Pancreas (tissue), 10 donors: ENCODE results near the gene EHD2. TPM values are rescaled to one million over a fixed set of nuclear protein-coding genes. Genes with fewer than 3 reads are reported as not detected.
"Not testable (repeated sequence)": the region's sequence is repeated elsewhere in the genome, so short reads cannot be mapped to it uniquely, and the experiment has no call there.

Experiments used
- ATAC-seq, 4 donors: fragments of 200-7000 bp; cut with Tn5 transposase; one replicate each; pipeline versions ENCODE4 v1.8.0 to v1.9.1; 2020; ENCODE audit warnings: mild to moderate bottlenecking in 4 of 4, moderate library complexity in 4 of 4
- DNase-seq, 6 donors: peaks; one replicate each; pipeline ENCODE4 v3.0.0-alpha.2; 2020
- FAIRE-seq: peaks from 2 replicates; lab custom pipeline; 2012; peaks lifted over from hg19 to GRCh38; lab: Jason Lieb, UNC
- H3K27ac ChIP-seq, 4 donors: fragments of 200-600 bp; sonication (generic); 1 replicate in 3 of 4; 2 replicates in 1 of 4; pipeline versions ENCODE4 v1.5.0 to v1.8.0; 2020
- H3K27me3 ChIP-seq, 4 donors: fragments of 200-600 bp; one replicate each; pipeline ENCODE4 v1.8.0; 2021
- H3K36me3 ChIP-seq, 3 donors: fragments of 200-600 bp; sonication (generic) in 1 of 3; one replicate each; pipeline versions ENCODE4 v1.5.0 to v1.8.0; 2020 to 2021
- H3K4me1 ChIP-seq, 3 donors: fragments of 200-600 bp; one replicate each; pipeline ENCODE4 v1.8.0; 2021
- H3K4me3 ChIP-seq, 4 donors: fragments of 200-600 bp; sonication (generic) in 2 of 4; one replicate each; pipeline versions ENCODE4 v1.5.0 to v1.8.0; 2020 to 2021
- H3K9me3 ChIP-seq, 4 donors: fragments of 200-600 bp; one replicate each; pipeline ENCODE4 v1.8.0; 2021
- WGBS, 2 donors: extraction: QIAGEN DNeasy Blood & Tissue Kit; methylation state at CpG; one replicate each; pipeline ENCODE4 v1.1.7; 2013; 5-methylcytosine and 5-hydroxymethylcytosine counted together
- intact Hi-C, 3 donors: fragments of 100-400 bp; cut with DNase I; formaldehyde crosslinking; loops; one replicate each; pipeline versions ENCODE4 v1.11.1 to v1.14.2; 2022
- polyA plus RNA-seq, 2 donors: library from polyadenylated mRNA; stranded (reverse); fragments of 200-250 nt; gene quantifications; one replicate each; pipeline ENCODE4 v1.2.3, GENCODE V29; 2013
- total RNA-seq, 6 donors: library from RNA; stranded (reverse); fragmentation: NEBNext Ultra II Directional in 4 of 6; extraction: Animal tissue kit (Norgen Biotek cat#: 25700) in 4 of 6; gene quantifications; one replicate each; pipeline versions ENCODE4 v1.2.1 to v1.2.4, GENCODE V29; 2021 to 2023
- TF ChIP-seq, protein P1 (sequence below), 4 donors: fragments of 200-600 bp; sonication (generic) in 3 of 4; IDR thresholded peaks; one replicate each; pipeline versions ENCODE4 v1.5.0 to v1.8.0; 2021; ENCODE audit warnings: antibody characterized with exemption in 4 of 4
- donor health status: healthy with polysubstance abuse.
- donor health status: DM: no; HTN: no; CAD: no; lungs with moderate emphysema.
- donor health status: DM: no; HTN: no; CAD: no.
- donor health status: control.
- donor health status: control.
- donor health status: Bipolar disorder and iron deficiency.
- donor health status: DM: yes; HTN: yes; CAD: no.
- donor health status: DM: no; HTN: no; CAD: no.
- donor health status: DM: no; HTN: no; CAD: no.
- donor health status: DM: yes; HTN: yes; CAD: no.

The EHD2 gene
- total and polyA plus RNA-seq, 8 donors: 13.4 to 28.3 (median 19.6) TPM

DNA sequence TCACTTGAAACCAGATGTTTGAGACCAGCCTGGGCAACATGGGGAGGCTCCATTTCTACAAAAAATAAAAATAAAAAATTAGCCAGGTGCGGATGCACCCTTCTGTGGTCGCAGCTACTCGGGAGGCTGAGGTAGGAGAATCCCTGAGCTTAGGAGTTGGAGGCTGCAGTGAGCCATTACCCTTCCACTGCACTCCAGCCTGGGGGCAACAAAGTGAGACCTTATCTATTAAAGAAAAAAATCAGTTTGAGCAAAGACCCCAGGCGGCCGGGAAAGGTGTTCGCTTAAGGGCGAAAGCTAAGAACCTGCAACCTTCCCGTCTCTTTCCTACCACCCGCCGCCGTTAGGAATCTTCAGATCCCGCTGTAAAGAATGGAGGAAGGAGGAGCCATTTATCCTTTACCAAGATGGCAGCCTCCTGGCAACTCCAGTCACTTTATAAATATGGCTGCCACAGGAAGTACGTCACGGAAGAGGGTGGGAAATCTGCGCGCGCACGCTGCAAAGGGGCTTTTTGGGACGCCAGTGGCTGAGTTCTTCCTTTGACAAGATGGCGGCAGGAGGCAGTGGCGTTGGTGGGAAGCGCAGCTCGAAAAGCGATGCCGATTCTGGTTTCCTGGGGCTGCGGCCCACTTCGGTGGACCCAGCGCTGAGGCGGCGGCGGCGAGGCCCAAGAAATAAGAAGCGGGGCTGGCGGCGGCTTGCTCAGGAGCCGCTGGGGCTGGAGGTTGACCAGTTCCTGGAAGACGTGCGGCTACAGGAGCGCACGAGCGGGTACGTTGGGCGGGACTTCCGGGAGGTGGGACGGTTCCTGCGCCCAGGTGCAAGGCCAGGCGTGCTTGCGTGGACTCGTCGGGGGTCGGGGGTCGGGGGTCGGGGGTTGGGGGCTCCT lies 32.0 kb downstream of the EHD2 start, which contains the start of gene NOP53:
Gene NOP53 (plus strand): TSS at position 537 of the 892 bp plus-strand sequence. CDS start 14 bp downstream, at position 551.
- ATAC-seq (peak; percentile 62 to 79 (median 68)), FAIRE-seq (peak; percentile 26), DNase-seq (peak; percentile 95 to 99 (median 98))
- TF ChIP-seq, protein P1, sequence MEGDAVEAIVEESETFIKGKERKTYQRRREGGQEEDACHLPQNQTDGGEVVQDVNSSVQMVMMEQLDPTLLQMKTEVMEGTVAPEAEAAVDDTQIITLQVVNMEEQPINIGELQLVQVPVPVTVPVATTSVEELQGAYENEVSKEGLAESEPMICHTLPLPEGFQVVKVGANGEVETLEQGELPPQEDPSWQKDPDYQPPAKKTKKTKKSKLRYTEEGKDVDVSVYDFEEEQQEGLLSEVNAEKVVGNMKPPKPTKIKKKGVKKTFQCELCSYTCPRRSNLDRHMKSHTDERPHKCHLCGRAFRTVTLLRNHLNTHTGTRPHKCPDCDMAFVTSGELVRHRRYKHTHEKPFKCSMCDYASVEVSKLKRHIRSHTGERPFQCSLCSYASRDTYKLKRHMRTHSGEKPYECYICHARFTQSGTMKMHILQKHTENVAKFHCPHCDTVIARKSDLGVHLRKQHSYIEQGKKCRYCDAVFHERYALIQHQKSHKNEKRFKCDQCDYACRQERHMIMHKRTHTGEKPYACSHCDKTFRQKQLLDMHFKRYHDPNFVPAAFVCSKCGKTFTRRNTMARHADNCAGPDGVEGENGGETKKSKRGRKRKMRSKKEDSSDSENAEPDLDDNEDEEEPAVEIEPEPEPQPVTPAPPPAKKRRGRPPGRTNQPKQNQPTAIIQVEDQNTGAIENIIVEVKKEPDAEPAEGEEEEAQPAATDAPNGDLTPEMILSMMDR (IDR thresholded peaks at IDR 0.05): no peak
- Histone ChIP-seq H3K4me1 (peaks cover 12 to 24% (median 24%) of the 10 kb centered on the region in 3 donors), H3K36me3 (peaks cover 0 to 35% (median 9%) of the 10 kb centered on the region in 3 donors), H3K4me3 (peak within 1 kb of the TSS; percentile 61 to 78 (median 72)), H3K27me3 (no peaks in the 10 kb centered on the region), H3K9me3 (no peaks in the 10 kb centered on the region), H3K27ac (peak within 1 kb of the TSS; percentile 90 to 98 (median 93))
- WGBS, 2 donors: 4% methylated on average over 53 of the region's 53 CpGs
- intact Hi-C loops: no loop called here

DNA sequence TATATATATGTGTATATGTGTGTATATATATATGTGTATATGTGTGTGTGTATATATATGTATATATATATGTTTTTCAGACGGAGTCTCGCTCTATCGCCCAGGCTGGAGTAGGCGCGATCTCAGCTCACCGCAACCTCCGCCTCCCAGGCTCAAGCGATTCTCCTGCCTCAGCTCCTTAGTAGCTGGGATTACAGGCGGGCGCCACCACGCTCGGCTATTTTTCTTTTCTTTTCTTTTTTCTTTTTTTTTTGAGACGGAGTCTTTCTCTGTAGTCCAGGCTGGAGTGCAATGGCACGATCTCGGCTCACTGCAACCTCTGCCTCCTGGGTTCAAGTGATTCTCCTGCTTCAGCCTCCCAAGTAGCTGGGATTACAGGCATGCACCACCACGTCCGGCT lies 32.9 kb downstream of the EHD2 start:
- 50% methylated on average over 17 of the region's 17 CpGs for WGBS, 2 donors
- H3K36me3 ChIP-seq: peaks cover 2 to 40% (median 17%) of the 10 kb centered on the region in 3 donors
- DNase-seq, H3K9me3 ChIP-seq, H3K27me3 ChIP-seq, ATAC-seq, intact Hi-C loops: not testable (repeated sequence)
- peak; percentile 51 for FAIRE-seq
- H3K27ac ChIP-seq: peak overlapping the region in 1 of 4 donors; percentile 96
- H3K4me3 ChIP-seq: peak overlapping the region; percentile 61 to 78 (median 72)
- H3K4me1 ChIP-seq: peaks cover 12 to 24% (median 24%) of the 10 kb centered on the region in 3 donors

DNA sequence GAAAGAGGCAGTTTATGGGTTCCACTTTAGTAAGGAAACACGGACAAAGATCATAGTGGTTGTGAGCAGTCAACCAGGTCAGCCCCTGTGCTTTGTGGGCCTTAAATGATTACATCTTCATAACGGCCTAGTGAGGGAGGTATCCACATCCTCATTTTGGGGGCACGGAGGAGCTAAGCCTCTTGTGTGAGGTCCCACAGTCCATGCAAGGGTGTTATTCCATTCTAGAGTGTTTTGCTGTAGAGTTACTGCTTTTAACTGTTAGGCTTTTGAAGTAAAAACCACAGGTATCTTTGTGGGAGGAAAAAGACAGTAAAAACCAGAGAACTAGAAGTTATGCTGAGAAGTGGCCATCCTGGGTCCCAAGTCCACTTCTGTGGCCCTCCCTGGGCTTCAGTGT lies 36.1 kb downstream of the EHD2 start:
- ATAC-seq (no peak), FAIRE-seq (no peak), DNase-seq (no peak)
- 80 to 89% methylated on average over 3 of the region's 3 CpGs for WGBS, 2 donors
- Histone ChIP-seq H3K4me3 (no peak overlapping the region), H3K36me3 (peaks cover 11 to 71% (median 36%) of the 10 kb centered on the region in 3 donors), H3K9me3 (no peaks in the 10 kb centered on the region), H3K27me3 (no peaks in the 10 kb centered on the region), H3K27ac (no peak overlapping the region), H3K4me1 (peaks cover 5 to 18% (median 14%) of the 10 kb centered on the region in 3 donors)
- TF ChIP-seq, protein P1 (IDR thresholded peaks at IDR 0.05): no peak
- intact Hi-C loops: no loop called here

DNA sequence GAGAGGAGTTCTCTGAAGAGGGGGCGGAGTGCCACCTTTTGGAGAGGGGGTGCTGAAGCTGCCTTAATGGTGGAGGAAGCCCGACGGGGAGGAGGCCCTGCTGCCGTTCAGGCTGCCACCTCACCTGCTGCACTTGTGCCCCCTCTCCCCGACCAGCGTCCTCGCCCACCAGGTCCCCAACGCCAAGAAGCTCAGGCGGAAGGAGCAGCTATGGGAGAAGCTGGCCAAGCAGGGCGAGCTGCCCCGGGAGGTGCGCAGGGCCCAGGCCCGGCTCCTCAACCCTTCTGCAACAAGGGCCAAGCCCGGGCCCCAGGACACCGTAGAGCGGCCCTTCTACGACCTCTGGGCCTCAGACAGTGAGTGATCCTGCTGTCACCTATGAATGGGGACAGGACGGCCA lies 37.5 kb downstream of the EHD2 start:
- no peak for ATAC-seq
- Histone ChIP-seq H3K9me3 (no peaks in the 10 kb centered on the region), H3K4me1 (peaks cover 4 to 14% (median 11%) of the 10 kb centered on the region in 3 donors), H3K4me3 (no peak overlapping the region), H3K27ac (no peak overlapping the region), H3K36me3 (peaks cover 11 to 86% (median 47%) of the 10 kb centered on the region in 3 donors), H3K27me3 (no peaks in the 10 kb centered on the region)
- TF ChIP-seq, protein P1 (IDR thresholded peaks at IDR 0.05): no peak
- no peak for FAIRE-seq
- intact Hi-C loops: no loop called here
- no peak for DNase-seq
- 93 to 95% methylated on average over 16 to 18 of the region's 18 CpGs for WGBS, 2 donors

DNA sequence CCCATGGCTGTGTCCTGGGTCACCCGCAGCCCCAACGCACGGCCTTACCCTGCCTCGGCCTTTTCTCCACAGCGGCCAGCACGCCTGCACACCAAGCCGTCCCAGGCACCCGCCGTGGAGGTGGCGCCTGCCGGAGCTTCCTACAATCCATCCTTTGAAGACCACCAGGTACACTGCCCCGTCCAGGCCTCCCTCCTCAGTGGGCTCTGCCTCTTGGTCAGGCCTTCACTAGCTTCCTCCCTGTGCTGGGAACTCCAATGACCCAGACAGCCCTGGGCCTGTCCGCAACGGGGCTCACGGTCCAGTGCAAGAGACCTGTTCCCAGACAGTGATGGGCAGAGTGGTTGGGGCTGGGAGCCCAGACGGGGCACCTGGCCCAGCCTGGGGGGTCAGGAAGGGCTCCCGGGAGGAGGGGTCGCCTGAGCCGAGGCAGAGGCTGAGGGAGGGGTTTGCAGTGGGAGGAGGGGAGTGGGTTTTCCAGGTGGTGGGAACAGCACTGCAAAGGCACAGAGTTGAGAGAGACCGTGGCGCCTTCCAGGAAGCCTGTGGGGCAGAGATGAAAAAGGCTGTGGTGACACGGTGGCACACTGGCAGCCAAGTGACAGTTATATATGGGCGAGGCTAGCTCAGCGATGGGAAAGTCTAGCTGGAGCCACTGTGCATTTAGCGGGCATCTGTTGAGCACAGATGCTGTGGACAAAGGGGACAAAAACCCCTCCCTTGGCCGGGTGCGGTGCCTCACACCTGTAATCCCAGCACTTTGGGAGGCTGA lies 39.4 kb downstream of the EHD2 start:
- Histone ChIP-seq H3K27me3 (no peaks in the 10 kb centered on the region), H3K4me3 (no peak overlapping the region), H3K9me3 (no peaks in the 10 kb centered on the region), H3K36me3 (peaks cover 11 to 92% (median 64%) of the 10 kb centered on the region in 3 donors), H3K4me1 (peaks cover 0 to 2% (median 2%) of the 10 kb centered on the region in 3 donors), H3K27ac (no peak overlapping the region)
- TF ChIP-seq, protein P1 (IDR thresholded peaks at IDR 0.05): no peak
- DNase-seq (no peak), FAIRE-seq (no peak), ATAC-seq (no peak)
- 88 to 89% methylated on average over 27 of the region's 27 CpGs for WGBS, 2 donors
- intact Hi-C loops: no loop called here
